GM19238 (cell line): ENCODE measurements around the gene ARMH2.
A peak's percentile ranks its signal among the peaks of the same experiment; 100 is the strongest.

Experiments
- DNase-seq: peaks from one replicate; pipeline ENCODE4 v3.0.0; 2011; ENCODE audit warnings: low spot score; ENCODE audit not compliant: insufficient read length

ARMH2 gene

DNA sequence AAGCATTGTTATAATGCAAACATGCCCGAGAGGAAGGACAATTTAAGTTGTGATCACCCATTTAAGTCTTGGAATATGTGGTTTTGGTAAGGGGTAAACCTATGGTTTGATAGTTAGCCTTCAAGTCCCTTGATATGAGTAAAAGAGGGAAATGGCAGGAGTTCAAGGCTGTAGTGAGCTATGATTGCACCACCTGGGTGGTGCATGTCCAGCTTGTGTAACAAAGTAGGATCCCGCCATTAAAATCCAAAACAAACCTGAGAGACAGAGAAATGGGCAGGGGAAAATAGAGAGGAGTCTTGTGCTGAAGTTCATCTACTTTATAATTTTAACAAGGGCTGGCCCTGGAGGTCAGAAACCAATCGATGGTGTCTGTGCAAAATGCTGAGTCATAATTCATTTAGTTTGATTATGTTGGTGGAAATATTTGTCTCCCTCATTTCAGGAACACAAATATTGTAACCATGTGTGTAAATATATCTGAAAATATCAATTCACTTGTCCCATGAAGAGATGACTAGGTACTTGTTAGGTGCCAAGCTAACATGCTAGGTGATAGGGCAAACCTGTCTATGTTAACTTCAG is 23.2 kb upstream of the ARMH2 start:
- DNase-seq = no peak

DNA sequence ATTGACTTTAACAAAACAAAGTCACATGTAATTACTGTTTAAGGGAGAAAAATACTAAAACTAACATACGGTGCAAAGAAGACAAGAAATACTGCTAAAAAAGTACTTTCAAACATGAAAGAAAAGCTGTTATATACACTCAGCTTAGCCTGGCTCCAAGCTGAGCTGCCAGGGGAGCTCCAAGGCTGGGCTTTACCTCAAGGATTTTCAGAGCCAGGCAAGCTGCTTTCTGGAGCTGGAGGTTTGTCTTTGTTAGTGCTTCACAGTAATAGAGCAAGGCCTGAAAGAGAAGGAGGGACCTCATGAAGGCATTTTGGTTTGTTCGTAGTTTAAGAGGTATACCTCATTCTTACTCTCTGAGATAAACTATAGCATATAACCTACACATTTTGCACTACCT is 19.6 kb upstream of the ARMH2 start:
- no peak for DNase-seq

DNA sequence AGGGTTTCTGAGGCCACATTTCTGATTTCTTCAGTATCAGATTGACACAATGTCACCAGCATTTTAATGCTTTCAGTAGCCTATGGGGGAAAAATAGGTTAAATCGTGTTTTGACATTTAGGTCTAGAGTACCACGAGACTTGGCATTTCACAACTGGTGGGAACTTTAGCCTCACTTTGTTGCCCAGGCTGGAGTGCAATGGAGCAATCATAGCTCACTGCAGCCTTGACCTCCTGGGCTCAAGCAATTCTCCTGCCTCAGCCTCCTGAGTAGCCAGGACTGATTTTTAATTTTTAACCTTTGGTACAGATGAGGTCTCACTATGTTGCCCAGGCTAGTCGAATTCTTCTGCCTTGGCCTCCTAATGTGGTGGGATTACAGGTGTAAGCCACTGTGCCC is 11.0 kb upstream of the ARMH2 start:
- no peak for DNase-seq

DNA sequence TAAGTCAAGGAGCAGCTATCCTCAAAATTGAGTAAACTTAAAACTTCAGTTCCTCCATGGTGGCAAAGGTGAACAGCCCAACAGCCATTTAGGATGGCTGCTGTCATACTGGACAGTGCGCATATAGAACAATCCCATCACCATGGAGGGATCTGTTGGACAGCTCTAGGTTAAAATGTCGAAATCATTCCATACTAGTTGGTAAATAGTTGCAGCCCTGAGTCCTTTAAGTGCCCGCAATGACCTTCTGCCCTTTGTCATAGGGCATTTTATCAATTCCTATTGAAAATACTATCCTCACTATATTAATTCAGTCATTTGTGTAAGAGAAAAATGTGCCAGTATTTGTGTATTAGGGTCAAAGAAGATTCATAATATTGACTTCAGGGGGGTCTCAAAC is 8.9 kb upstream of the ARMH2 start:
- DNase-seq = no peak

DNA sequence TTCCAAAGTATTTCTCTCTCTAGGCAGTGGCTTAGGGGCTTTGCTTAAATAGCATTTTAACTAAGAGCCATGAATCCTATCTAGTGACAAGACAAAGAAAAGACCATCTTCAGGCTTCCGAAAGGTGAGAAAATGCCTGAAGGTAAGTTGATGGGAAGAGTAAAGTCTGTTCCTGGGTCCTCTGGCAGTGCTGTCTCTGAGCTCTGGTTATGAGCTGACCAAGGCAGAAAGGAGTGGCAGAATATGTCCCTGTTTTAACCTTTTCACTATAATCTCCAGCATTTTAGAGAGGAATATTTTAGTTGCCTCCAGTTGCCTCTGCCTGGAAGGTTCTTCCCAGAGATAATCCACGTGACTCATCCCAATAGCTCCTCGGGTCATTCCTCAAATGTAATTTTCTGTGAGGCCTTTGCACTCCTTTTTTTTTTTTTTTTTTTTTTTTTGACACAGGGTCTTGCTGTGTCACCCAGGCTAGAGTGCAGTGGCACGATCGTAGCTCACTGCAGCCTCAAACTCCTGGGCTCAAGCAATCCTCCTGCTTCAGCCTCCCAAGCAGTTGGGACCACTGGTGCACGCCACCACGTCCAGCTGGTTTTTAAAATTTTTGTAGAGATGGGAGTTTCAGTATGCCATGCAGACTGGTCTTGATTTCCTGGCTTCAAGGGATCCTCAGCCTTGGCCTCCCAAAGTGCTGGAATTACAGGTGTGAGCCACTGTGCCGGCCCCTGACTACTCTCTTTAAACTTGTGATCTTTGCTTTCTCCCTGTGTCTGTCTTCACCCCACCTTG is 3.7 kb upstream of the ARMH2 start:
- no peak for DNase-seq

DNA sequence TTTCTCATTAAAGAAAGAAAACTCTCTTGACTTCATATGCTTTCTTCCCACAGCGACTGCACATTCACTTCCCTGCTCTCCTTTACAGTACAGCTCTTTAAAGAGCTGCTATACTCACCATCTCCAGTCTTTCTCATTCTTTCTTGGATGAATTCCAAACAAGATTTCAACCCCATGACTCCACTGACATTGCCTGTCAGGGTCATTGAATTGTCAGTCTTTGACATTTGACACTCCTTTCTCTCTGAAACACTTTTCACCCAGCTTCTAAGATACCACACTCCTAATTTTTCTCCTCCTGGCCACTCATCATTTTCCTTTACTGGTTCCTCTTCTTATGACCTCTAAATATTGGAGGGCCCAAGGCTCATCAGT is 811 bp upstream of the ARMH2 start:
- DNase-seq = no peak

DNA sequence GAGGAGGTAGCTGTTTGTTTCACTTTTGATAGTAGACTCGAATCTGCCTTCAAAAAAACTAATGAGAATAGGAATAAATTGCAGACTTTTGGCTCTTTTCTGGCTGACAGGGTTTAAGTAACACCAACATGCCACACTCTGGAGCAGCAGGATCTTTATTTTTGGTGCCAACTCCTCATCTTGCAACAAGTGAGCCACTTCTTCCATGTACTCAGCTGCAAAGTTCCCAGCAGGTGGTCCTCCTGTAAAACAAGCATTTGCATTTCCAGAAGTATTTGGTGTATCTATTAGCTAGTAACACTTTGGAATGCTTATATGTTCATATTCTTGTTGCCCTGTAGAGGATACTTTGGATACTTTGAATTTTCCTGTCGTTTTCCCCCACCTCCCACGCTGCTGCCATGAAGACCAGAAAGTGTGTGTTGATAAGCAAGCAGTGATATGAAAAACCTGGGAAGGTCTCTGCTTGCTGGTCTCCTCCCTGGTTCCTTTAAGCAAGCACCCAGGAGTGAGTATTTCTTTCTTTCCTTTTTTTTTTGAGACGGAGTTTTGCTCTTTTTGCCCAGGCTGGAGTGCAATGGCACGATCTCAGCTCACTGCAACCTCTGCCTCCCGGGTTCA is 1.0 kb downstream of the ARMH2 start:
- no peak for DNase-seq

DNA sequence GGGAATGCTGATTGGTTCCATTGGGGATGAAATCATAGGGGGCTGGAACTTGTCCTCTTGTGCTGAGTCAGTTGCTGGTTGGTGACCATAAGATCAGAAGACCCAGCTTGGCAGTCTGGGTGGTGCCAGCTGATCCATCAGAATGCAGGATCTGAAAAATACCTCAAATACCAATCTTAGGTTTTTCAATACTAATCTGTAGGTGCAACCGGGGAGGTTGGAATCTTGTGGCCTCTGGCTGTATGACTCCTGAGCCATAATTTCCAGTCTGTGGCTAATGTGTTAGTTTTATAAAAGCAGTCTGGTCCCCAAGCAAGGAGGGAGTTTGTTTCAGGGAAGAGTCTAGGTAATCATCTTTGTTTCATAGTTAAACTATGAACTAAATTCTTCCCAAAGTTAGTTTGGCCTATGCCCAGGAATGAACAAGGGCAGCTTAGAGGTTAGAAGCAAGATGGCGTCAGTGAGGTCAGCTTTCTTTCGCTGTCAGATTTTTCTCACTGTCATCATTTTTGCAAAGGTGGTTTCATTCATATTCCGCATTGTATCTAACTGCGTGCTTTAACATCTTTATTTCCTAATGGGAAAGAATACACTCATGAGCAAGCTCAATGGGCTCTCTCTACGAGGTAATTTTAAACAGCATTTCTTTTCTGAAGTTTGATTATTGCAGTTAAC is 2.0 kb downstream of the ARMH2 start:
- DNase-seq = no peak

DNA sequence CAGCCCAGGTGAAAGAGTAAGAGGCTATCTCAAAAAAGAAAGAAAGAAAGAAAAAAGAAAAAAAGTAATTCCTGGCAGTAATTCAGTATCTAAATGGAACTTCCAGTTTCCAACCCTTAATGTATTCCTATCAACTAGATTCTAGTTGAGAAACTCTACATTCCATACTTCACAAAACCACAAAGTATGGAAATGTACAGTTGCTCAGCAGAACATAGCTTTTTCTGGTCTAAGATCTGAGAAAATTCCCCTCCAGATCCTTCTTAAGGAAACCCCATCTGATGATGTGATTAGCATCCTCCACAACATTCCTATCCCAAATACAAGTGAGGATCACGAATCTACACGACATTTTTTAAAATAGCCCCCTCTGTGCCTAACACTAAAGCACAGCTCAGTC is 3.6 kb downstream of the ARMH2 start:
- DNase-seq = no peak

DNA sequence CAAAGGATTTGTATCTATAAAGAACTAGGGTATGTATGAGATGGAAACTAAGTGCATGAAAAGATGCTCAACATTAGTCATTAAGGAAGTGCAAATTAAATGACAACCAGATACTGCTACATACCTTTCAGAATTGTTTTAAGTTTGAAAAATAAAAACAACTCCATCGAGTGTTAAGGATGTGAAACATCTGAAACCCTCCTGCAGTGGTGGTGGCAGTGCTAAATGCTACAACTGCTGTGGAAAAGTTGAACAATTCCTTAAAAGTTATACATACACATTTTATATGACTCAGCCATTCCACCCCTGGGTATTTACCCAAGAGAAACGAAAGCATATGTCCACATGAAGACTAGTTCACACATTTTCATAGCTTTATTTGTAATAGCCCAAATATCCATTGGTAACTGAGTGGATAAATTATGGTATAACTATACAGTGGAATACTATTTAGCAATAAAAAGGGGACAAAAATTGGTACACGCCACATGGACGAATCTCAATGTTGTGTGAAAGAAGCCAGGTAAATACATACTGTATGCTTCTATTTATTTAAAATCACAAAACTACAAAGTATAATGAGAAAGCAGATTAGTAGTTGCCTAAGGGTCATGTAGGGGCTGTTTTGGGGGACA is 10.6 kb downstream of the ARMH2 start:
- DNase-seq = no peak

DNA sequence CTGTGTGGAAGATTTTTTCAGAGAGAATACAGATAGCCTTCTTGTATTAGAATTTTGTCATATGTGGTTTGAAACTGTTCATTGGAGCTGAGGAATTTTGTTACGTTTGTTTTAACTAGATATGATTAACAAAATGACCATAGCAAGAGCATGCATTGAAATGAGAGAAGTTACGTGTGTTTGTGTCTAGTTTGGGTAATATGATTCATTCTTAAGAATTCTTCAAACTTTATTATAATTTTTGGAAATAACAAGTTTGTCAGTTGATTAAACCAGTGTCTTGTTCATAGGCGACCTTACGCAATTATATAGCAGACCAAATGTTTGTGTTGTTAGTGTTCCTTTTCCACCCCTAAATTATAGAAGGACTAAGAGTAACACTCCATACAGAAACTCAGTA is 18.5 kb downstream of the ARMH2 start:
- no peak for DNase-seq

DNA sequence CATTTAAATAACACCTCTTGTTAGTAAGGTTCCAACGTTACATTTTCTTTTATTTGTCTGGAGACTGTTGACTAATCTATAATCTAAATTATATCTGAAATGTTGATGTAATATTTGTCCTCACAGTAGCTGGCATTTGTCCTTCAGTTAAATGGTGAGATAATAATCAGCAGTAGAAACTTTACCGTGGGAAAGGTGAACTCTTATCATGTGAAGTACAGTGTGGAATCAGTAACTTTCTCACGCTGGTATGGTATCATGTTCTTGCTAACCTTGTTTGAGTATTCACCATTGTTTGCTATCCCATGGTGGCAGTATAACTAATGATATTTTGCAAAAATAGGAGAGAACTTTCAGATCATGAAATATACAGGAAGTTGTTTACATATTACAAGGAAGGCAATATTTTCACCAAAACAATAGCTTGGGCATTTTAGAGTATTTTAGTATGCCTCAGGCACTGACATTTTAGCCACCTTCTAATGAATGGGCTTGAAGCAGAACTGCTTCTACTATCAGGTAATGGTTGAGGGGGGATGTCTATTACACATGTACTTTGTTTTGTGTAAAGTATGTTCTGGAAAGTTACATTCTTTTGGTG is 19.2 kb downstream of the ARMH2 start:
- DNase-seq = no peak

DNA sequence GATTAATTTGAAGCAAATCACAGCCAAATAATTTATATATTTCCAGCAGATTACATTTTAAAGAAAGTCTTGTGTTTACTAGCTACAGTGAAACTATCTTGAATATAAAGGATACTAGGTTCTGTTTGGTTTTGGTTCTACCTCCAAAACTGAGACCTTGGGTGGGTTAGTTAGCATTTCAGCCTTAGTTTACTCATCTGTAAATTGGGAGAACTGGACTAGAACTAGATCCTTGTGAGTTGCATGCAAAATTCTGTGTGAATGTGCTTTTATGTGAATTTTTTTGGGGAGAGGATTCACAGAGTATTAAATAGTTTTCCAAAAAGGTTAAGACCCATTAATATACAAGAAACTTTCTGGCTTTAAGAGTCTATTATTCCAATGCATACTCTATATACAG is 19.8 kb downstream of the ARMH2 start:
- DNase-seq = no peak

DNA sequence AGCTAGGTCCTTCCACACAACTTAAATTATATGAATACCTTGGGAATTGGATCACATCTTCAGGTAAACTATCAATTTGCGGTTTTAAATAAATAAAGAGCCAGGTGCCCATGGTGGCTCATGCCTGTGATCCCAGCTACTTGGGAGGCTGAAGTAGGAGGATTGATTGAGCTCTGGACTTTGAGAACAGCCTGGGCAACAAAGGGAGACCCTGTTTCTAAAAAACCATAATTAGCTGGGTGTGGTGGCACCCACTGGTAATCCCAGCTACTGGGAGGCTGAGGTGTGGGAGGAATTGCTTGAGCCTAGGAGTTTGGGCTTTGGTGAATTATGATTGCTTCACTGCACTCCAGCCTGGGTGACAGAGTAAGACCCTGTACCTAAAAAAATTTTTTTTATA is 20.6 kb downstream of the ARMH2 start:
- DNase-seq = no peak

DNA sequence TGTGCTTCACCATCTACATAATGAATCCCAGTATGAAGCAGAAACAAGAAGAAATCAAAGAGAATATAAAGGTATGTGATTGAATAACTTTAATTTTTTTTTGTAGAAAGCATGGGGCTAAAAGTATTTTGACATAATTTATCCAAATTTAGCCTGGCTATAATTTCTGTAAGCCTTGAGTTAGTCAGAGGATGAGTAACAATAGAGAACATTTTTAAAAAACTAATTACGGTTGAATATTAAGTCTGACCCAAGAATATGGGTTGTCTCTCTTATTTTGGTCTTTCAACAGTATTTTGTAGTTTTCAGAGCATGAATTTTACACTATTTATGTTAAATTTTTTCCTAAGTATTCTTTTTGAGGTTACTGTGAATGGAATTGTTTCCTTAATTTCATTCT is 21.5 kb downstream of the ARMH2 start:
- DNase-seq = no peak

DNA sequence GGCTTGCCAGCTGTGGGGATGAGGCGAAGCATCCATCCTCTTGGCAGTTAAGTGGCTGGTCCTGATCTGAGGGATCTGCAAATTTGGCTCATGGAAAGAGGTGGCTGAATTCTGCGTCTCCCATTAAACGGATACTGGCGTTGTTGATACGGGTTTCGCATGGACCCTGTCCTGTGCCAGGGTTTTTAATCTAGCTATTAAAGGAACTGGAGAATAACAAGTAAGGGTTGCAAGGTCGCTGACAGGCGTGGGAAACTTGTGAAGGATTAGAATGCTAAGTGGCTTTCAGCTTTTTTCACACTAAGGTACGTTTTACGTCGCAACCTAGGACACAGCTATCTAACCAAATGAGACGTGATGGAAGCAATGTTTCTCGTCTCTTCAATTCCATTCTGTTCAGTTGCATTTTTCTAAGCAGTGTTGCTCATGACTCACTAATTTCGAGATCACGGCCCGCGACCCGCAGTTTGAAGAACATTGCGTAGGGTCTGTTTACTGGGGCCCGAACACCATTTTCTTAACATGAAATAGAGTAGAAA is 23.1 kb downstream of the ARMH2 start:
- DNase-seq = no peak

DNA sequence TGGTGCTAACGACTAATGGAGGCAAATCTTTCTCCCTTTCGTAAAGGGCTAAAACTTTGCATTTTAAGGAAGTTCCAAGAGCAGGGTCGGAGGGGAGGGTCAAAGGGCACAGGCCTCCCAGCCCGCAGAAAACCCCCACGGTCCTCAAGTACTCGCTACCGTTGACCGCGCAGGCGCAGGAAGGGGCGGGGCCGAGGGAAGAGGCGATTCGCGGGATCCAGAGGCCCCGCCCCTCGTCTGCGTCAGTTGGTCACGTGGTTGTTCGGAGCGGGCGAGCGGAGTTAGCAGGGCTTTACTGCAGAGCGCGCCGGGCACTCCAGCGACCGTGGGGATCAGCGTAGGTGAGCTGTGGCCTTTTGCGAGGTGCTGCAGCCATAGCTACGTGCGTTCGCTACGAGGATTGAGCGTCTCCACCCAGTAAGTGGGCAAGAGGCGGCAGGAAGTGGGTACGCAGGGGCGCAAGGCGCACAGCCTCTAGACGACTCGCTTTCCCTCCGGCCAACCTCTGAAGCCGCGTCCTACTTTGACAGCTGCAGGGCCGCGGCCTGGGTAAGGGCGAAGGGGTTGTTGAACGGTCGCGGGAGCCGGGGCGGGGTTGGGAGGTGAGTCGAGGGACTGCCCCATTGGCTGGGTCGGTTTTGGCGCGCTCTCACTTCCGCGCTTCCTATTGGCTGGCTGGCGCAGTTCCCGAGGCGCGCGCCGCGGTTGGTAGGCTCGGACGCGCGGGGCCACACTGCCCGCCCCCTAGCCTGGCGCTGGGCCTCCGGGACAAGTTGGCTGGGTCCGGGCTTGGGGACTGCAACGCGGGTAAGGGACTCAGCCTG is 23.8 kb downstream of the ARMH2 start, which contains the start of gene GMNN:
TSS of gene GMNN (plus strand) at position 242 of the 824 bp plus-strand sequence. CDS start 2,310 bp downstream, outside the sequence.
- peak; percentile 89 for DNase-seq

DNA sequence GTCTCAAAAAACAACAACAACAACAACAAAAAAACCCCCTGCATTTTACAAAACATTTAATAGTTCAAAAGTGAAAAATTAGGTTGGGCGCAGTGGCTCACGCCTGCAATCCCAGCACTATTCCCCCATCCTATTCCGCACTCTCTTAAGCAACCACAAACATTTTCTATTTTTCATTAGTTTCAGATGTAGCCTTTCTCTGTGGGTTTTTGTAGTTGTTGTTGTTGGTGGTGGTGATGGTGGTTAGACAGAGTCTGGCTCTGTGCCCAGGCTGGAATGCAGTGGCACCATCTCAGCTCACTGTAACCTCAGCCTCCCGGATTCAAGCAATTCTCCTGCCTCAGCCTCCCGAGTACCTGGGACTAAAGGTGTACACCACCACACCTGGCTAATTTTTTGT is 30.4 kb downstream of the ARMH2 start:
- DNase-seq = no peak

DNA sequence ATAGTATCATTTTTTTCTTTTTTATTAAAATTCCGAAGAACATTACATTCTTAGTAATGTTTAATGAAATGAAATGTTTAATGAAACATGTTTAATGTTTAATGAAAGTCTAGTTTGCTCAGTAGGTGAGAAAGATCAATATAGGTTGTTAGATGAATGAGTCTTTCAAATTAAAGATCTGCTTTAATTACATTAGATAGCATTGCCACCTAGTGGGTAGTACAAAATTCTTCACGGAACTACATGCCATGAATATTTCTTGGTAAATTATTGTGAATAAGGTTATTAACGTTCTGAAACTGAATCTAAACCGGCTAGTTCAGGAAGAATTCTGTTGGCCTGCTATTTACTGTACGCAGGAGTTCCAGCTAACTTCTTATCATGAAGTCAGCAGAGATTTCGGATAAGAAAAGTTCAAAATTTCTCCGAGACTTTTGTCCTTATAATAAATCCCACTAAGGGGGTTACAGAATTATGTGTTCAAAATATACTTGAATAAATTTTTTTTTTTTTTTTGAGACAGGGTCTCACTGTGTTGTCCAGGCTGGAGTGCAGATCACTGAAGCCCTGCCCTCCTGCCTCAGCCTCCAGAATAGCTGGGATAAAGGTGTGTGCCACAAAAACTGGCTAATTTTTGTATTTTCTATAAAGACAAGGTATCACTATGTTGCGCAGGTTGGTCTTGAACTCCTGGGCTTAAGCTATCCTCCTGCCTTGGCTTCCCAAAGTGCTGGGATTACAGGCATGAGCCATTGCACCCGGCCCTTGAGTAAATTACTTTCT is 31.8 kb downstream of the ARMH2 start:
- no peak for DNase-seq
